Mammary epithelial cell (primary cell): ENCODE results near the gene ARL8A.

Source experiments
- CTCF ChIP-seq, 2 donors: IDR thresholded peaks in 1 of 2; conservative IDR thresholded peaks in 1 of 2; 2 replicates each; pipeline ENCODE4 v1.5.1; 2011 to 2012; ENCODE audit warnings: inconsistent platforms in 2 of 2, low read length in 2 of 2, mild to moderate bottlenecking in 2 of 2, control low read depth in 1 of 2, low read depth in 1 of 2; ENCODE audit not compliant: insufficient read depth in 1 of 2; ENCODE audit errors: extremely low read depth in 1 of 2
- EZH2 ChIP-seq: IDR thresholded peaks from 2 replicates; pipeline ENCODE4 v1.6.1; 2012; ENCODE audit warnings: low read length, inconsistent platforms, borderline replicate concordance

GRCh38 chr1:202107321-202107761 lies 37.2 kb downstream of the ARL8A start:
- TF ChIP-seq CTCF (conservative IDR thresholded peaks at IDR 0.05 in 1 of 2, IDR thresholded peaks at IDR 0.05 in 1 of 2; ENCODE audit: extremely low read depth in 1 of 2, insufficient read depth in 1 of 2, low read depth in 1 of 2, low read length in 2 of 2) (no peak), EZH2 (no peak)
